SK-N-MC (cell line): Measurements from ENCODE around the gene TGM1.

Experiments
- EZH2 ChIP-seq: fragments of 200-600 bp; sonication (generic); IDR thresholded peaks from one replicate; pipeline ENCODE4 v1.6.1; 2017; ENCODE audit warnings: antibody characterized with exemption
- FOXP2 ChIP-seq: optimal IDR thresholded peaks from 2 replicates; pipeline ENCODE3; 2011; ENCODE audit warnings: mild to moderate bottlenecking, moderate library complexity; ENCODE audit not compliant: insufficient read depth; ENCODE audit errors: extremely low read length, control extremely low read depth
- POLR2AphosphoS5 ChIP-seq: IDR thresholded peaks from 2 replicates; pipeline ENCODE4 v1.6.1; 2012; ENCODE audit warnings: mild to moderate bottlenecking, low read depth, low read length, borderline replicate concordance

DNA sequence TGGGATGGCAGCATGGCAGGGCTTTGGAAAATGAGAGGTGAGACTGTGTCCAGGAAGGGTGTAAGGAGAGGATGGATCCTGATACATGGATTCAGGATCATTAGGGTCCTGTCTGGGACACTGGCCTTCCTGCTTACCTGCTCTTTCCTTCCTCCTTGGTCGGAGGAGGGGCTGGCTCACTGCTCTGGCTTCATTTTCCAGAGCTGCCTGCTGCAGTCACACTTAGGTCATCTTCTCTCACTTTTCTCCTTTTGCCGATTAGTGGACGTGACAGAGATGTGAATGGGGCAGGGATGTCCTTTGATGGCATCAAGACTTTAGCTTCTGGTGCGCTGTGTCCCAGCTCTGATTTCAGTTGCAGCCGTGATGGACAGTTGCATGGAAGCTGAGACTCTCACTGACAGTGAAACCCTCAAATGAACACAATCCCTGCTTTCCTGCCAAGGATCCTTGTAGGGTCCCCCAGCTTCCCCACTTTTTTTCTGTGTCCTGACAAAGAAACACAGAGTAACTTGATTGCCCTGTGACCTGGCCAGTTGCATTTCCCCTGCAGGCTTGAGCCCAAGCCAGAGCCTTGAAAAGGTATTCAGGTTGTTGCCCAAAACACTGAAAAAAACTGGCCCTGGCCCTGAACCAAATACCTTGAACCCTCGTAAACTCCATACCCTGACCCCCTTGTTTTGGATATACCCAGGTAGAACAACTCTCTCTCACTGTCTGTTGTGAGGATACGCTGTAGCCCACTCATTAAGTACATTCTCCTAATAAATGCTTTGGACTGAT is 45.6 kb upstream of the TGM1 start:
- TF ChIP-seq POLR2AphosphoS5 (no peak), EZH2 (no peak), FOXP2 (no peak)
